GM21576 (cell line): ENCODE results near the gene SREBF2.
"Not testable (repeated sequence)": the region's sequence is repeated elsewhere in the genome, so short reads cannot be mapped to it uniquely, and the experiment has no call there.

Experiments
- ATAC-seq: cut with Tn5 transposase; IDR thresholded peaks from one replicate; pipeline ENCODE4 v1.9.1; 2021; ENCODE audit warnings: mild to moderate bottlenecking, moderate library complexity; ENCODE audit not compliant: unreplicated experiment

Gene SREBF2

DNA sequence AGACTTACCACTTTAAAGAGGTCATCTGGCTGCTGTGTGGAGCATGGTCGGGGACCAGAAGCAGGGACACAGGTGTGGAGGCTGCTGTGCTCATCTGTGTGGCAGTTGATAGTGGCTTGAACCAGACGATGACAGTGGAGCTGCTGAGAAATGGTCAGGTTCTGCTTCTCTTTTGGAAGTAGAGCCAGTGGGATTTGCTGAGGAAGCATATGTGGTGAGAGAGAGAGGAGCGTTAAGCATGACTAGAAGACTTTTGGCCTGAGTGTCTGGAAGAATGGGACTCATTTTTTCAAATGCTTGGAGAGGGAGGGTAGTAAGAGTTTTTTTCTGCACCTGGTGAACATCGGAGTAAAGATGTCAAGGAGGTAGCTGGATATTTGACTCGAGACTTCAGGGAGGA is 12.5 kb upstream of the SREBF2 start:
- no peak for ATAC-seq

GRCh38 chr22:41821471-41822316 is 11.2 kb upstream of the SREBF2 start:
- ATAC-seq = no peak

DNA sequence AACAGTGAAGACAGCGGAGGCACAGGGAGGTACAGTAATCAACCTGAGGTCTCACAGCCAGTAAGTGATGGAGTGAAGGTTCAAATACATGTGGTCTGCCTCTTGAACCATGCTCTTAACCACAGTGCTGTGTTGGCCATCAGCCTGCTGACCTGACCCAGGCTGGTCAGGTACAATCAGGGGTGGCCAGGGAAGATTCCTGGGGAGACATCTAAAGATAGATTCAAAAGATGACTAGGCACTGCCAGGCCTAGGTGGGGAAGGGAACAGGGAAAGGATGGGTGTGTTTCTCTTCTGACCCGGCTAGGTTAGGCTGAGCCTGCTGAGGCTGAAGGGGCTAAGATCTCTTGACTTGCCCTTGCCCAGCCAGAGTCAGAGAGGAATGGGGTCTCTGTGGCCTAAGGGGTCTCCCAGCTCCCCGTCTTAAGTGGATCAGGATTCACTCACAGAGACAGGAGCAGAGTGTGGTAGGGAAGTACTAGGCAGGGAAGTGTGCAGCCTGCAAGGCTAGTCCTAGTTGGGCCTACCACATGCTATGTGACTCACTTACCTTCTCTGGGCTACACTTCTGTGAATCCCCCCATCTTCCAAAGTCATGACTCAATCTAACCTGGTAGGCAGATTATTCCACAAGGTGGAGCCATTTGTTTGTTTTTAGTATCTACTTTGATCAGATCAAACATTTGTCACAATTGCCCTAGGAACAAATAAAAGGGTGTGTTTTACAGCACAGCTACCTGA is 10.4 kb upstream of the SREBF2 start:
- ATAC-seq = no peak

DNA sequence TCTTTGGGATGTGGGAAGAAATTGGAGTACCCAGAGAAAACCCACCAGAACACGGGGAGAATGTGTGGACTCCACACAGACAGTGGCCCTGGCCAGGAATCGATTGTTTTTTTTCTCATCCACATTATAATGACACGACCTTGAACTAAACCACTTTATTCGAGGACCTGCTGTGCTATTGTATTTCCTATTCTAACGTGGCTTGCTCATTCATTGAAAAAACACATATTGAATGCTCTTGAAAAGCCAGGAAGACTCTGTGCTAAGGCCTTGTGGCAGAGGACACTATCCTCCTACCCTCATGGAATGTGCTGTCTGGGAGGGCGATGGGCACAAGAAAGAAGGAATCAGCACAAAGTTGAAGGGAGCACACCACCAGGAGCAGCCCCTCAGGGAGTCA is 9.1 kb upstream of the SREBF2 start:
- ATAC-seq = no peak

DNA sequence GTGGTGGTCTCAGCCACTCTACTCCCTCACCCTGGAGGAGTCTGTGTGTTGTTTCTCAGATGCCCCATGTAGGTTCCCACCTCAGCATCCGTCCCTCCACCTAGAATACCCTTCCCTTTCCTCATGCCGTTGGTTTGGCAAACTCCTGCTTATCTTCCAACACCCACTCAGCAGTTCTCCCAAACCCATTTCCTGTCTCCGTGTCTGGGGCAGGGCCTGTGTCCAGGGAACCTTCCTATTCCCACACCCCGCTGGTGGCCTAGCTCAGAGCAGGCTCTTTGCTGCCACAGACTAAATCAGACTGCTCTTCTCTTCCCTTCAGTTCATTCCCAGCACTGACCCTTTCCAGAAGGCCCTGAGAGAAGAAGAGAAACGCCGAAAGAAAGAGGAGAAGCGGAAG is 7.5 kb upstream of the SREBF2 start:
- no peak for ATAC-seq

DNA sequence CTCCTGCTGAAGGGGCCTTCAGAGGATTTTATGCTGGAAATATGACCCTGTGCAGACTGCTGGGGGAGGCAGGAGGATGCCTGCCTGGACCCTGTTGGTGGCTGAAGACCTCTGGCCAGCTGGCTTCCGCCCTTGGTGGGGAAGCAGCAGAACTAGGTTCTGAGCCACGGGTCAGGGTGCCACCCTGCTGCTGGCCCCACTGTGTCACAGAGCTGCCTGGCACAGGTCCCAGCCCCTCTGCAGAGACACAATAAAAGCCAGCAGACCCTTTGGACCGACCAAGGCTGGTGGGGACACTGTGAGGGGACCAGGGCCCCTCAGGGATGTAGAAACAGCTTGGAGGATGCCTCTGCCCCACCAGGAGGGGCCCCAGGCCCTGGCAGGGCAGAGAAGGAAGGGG is 6.9 kb upstream of the SREBF2 start:
- no peak for ATAC-seq

- no peak for ATAC-seq
Observed at GRCh38 chr22:41826430-41827383, 6.2 kb upstream of the SREBF2 start.

DNA sequence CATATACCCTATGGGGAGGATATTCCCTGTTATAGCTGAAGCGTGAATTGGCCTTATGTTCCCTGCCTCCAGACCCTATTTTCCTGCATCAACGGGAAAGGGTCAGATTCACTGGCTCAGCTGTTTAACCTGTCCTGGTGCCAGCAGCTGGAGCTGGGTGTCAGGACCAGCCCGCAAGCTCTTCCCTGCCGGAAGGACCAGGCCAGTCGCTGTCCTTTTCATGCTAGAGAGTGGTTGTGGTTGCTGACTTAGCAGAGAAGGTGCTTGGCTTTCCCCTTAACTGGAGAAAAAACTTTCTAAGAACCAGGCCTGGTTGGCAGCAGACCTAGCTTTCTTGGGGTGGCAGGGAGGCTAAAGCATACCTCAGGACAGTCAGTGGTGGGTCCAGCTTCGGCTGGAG is 5.2 kb upstream of the SREBF2 start:
- ATAC-seq = no peak

GRCh38 chr22:41828516-41828915 is 4.4 kb upstream of the SREBF2 start:
- ATAC-seq = no peak

GRCh38 chr22:41830174-41830573 is 2.7 kb upstream of the SREBF2 start:
- ATAC-seq = no peak

- no peak for ATAC-seq
Observed at GRCh38 chr22:41831383-41831782, 1.5 kb upstream of the SREBF2 start.

DNA sequence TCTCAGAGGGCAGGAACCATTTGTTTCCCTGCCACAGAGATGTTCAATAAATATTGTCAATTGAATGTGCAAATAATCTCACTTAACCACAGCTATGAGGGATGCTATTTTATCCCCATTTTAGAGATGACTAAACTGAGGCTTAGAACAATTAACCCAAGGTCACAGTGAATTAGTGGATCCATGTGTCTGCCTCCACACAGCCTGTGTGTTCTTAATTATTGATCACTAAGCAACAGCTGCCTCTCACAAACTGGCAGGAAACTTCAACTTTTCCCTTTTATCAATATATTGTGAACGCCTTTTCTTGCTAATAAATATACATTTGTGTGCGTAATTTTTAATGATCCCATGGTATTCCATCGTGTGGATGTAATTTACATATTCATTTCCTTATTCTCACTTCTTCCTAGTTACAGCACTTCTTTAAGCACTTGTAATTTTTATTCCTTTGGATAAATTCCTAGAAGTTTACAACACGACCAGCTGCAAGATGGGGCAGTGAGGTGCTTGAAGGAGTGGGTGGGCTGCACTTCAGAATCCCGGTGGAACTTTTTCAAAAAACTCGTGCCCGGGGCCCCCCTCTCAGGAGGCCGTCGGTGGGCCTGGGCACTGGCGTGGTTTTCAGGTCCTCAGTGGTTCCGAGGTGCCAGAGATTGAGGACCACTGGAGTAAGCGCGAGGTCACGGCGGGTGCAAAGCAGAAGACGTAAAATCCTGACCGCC is 915 bp upstream of the SREBF2 start:
- ATAC-seq = no peak

GRCh38 chr22:41833369-41834004 is 582 bp downstream of the SREBF2 start:
- peak; percentile 11 for ATAC-seq

- ATAC-seq = no peak
Observed at GRCh38 chr22:41834005-41834944, 1.4 kb downstream of the SREBF2 start.

GRCh38 chr22:41835462-41835861 is 2.6 kb downstream of the SREBF2 start:
- ATAC-seq = not testable (repeated sequence)

DNA sequence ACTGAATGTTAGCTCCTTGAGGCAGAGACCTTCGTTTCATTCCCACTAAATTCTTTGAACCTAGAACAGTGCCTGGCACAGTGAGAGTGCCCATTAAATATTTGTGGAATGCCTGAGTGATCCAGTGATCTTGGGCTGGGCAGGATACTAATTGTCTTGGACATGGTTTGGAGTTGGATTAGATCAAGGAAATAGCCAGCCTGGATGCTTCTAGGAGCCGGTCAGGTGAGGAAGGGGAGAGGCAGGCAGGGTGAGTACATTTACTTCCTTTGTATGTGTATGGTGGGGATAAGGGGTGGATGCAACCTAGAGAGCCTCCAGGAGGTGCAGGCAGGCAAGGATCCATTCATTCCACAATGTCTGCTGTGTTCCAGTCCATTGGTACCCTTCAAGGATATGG is 3.6 kb downstream of the SREBF2 start:
- ATAC-seq = no peak

GRCh38 chr22:41838842-41839618 is 6.1 kb downstream of the SREBF2 start:
- no peak for ATAC-seq

DNA sequence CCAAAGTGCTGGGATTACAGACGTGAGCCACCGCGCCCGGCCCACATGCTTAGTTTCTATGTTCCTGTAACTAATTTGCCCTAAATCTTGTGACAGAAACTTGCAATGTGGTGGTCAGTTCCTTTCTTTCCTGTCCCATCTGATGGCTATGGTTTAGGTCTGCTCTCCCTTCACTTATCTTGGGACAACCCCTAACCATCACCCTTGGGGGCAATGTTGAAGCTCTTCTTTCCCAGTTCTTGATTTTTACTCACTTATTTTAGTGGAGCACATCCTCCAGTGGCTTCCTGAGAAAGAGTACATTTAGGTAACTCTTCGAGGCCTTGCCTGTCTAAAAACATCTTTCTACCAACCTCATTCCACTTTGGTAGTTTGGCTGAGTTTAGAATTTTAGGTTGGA is 7.3 kb downstream of the SREBF2 start:
- ATAC-seq = no peak
